T-cell (primary cell): Measurements from ENCODE around the gene MT1G. TPM values are rescaled to one million over a fixed set of nuclear protein-coding genes. Genes with fewer than 3 reads are reported as not detected.

Source experiments
- total RNA-seq, 35 experiments: library from RNA in 6 of 35; stranded (reverse) in 6 of 35; fragments of 120-200 nt in 1 of 35; gene quantifications; one replicate each; pipeline versions ENCODE4 v1.2.1 to v1.2.4 and lab custom pipeline; 2013 to 2026

Gene MT1G
- total RNA-seq, 5 donors from 2014 or later (not counting 1 experiment from before 2014, with no cell fraction given) = 2.0 to 4.1 (median 4.0) TPM; not detected in 2

Other genes starting within 250 kb of the MT1G start
- 10 to 100 TPM; 60.4 to 71.9 (median 68.4) TPM for gene AMFR, start 242.5 kb downstream of the MT1G start, total RNA-seq
- gene NUDT21, start 216.7 kb downstream of the MT1G start, total RNA-seq = 10 to 100 TPM; 90.0 to 98.8 (median 98.4) TPM
- 10 to 100 TPM; 18.1 to 49.9 (median 47.5) TPM for gene OGFOD1, start 216.5 kb downstream of the MT1G start, total RNA-seq
- 10 to 100 TPM; 63.1 to 84.6 (median 76.6) TPM for gene BBS2, start 148.0 kb downstream of the MT1G start, total RNA-seq
- gene MT4, start 103.0 kb downstream of the MT1G start, total RNA-seq = not detected
- gene MT3, start 78.5 kb downstream of the MT1G start, total RNA-seq = 1 to 10 TPM in 1 of 5 donors, under 1 TPM in 3, not detected in 1; 0.66 to 1.9 (median 0.84) TPM
- 10 to 100 TPM; 46.8 to 71.4 (median 57.1) TPM for gene MT2A, start 59.5 kb downstream of the MT1G start, total RNA-seq
- 10 to 100 TPM in 1 of 5 donors, 1 to 10 TPM in 4; 1.9 to 10.8 (median 6.1) TPM for gene MT1E, start 42.3 kb downstream of the MT1G start, total RNA-seq
- not detected for gene MT1M, start 35.4 kb downstream of the MT1G start, total RNA-seq
- gene MT1A, start 29.4 kb downstream of the MT1G start, total RNA-seq = not detected
- gene MT1B, start 16.2 kb downstream of the MT1G start, total RNA-seq = not detected
- 10 to 100 TPM in 2 of 5 donors, 1 to 10 TPM in 3; 5.3 to 14.3 (median 9.3) TPM for gene MT1F, start 10.1 kb downstream of the MT1G start, total RNA-seq
- 1 to 10 TPM in 1 of 5 donors, not detected in 4; 1.4 TPM for gene MT1H, start 1.7 kb upstream of the MT1G start, total RNA-seq
- 10 to 100 TPM; 18.7 to 30.8 (median 28.8) TPM for gene MT1X, start 14.4 kb upstream of the MT1G start, total RNA-seq
- gene NUP93, start 62.1 kb upstream of the MT1G start, total RNA-seq = 10 to 100 TPM; 52.6 to 72.4 (median 60.5) TPM
- gene SLC12A3, start 197.1 kb upstream of the MT1G start, total RNA-seq = under 1 TPM in 1 of 5 donors, not detected in 4; 0.35 TPM